Body of pancreas (tissue), 4 donors: Measurements from ENCODE around the gene FCRL5.

Experiments used
- CTCF ChIP-seq, 7 experiments: fragments of 450-650 bp in 4 of 7; fragments of 200-600 bp in 3 of 7; sonication (generic) in 3 of 7; IDR thresholded peaks; one replicate each; pipeline ENCODE4 v1.5.1; 2016 to 2019; ENCODE audit warnings: antibody characterized with exemption in 7 of 7
- POLR2A ChIP-seq, 3 donors: fragments of 450-650 bp; IDR thresholded peaks; one replicate each; pipeline ENCODE4 v1.6.1; 2016; ENCODE audit warnings: antibody characterized with exemption in 3 of 3, mild to moderate bottlenecking in 2 of 3

GRCh38 chr1:157488156-157488555 lies 64.2 kb downstream of the FCRL5 start:
- TF ChIP-seq CTCF (IDR thresholded peaks at IDR 0.05) (no peak), POLR2A (IDR thresholded peaks at IDR 0.05) (no peak)
